ENCODE results near the gene ADGB.

ADGB gene

DNA sequence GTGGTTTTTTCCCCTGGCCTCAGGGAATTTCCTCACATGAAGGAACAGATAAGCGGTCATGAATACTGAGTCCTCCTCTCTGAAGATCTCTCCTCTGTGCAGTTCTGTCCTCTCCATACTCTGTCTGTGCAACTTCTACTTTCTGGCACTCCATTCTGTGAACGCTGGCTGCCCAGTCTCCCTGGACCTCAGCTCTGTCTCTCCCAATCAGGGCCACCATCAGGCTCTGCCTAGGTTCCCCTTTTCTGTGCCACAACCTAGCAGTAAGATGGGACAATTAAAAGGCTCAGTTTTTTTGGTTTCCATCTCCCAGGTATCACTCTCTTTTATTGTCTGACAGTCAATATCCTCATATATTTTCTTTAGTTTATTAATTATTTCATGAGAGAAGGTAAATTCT lies 4.8 kb upstream of the ADGB start:
- TF ChIP-seq ZFX (IDR thresholded peaks at IDR 0.05; ENCODE audit: borderline replicate concordance), result no peak
- TF ChIP-seq, protein P1, sequence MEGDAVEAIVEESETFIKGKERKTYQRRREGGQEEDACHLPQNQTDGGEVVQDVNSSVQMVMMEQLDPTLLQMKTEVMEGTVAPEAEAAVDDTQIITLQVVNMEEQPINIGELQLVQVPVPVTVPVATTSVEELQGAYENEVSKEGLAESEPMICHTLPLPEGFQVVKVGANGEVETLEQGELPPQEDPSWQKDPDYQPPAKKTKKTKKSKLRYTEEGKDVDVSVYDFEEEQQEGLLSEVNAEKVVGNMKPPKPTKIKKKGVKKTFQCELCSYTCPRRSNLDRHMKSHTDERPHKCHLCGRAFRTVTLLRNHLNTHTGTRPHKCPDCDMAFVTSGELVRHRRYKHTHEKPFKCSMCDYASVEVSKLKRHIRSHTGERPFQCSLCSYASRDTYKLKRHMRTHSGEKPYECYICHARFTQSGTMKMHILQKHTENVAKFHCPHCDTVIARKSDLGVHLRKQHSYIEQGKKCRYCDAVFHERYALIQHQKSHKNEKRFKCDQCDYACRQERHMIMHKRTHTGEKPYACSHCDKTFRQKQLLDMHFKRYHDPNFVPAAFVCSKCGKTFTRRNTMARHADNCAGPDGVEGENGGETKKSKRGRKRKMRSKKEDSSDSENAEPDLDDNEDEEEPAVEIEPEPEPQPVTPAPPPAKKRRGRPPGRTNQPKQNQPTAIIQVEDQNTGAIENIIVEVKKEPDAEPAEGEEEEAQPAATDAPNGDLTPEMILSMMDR (IDR thresholded peaks at IDR 0.05), result no peak
- no peak overlapping the region for H3K27ac ChIP-seq

DNA sequence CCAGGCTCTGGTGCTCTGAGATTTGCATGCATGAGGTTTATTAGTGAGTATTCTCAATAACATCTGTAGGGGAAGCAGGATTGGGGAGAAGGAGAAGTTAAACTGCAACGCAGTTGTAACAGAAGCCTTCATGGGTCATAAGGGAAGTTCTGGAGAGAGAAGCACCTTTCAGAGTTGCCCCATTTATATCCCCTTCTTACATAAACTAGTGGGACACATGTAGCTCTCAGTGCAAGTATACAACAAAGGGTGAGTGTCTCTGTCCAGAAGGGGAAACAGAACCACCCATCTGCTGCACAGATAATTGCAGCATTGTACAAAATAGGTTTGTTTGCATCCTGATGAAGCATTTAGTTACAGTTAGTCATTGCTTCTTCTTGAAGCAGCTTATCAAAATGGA lies 4.3 kb upstream of the ADGB start:
- TF ChIP-seq, protein P1 (IDR thresholded peaks at IDR 0.05), result no peak
- no peak for TF ChIP-seq ZFX (IDR thresholded peaks at IDR 0.05; ENCODE audit: borderline replicate concordance)

DNA sequence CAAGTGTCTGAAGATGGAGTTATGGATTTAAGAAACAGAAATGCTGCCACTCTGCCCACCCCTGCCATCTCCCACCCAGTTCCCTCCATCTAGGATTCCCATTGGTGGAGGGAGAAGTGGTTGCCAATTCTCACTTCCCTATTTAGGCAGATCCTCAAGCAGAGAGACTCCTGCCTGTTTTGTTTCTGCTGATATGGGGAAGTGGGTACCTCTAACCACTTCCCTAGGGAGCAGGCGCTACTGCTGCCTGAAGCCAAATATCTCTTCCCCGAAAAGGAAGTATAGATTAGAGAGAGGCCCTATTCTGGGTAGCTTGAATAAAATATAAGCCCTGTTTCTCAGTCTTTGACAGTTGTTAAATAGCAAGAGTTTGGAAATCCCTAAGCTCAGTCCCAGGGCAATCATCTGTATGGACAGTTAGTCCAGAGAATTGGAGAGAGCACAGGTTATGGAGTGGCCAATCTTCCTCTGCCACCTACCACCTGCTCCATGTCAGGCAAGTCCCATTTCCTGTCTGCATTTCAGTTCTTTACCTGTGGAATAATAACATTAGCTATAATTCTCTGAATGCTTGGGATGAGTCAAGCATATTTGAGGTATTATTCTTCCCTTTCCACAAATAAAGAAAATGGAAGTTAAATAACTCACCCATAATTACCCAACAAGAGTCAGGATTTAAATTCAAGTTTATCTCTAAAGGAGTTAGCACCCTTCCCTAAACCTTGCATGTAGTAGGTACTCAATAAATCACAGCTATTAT lies 2.6 kb upstream of the ADGB start:
- no peak for TF ChIP-seq ZFX (IDR thresholded peaks at IDR 0.05; ENCODE audit: borderline replicate concordance)
- TF ChIP-seq, protein P1 (IDR thresholded peaks at IDR 0.05), result no peak
- H3K27ac ChIP-seq, result no peak overlapping the region

More for the DNA sequence above, 4.3 kb upstream of the ADGB start:
- no peak overlapping the region for H3K27ac ChIP-seq

DNA sequence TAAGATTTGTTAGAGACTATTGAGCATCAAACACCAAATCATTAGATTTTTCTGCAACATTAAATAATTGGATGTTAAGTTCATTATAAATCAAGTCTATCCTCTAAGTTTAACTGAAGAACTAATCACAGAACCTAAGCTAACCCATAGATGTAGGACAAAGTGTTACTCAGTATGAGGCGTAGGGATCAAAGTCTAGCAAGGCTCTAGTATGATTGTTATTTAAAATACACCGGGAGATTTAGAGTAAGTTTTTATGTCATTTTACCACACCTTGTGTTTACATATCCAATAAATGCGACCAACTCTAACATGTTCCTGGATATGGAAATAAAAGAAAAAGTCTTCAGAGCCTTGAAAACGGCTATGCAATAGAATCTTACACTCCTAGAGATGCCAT lies 2.6 kb downstream of the ADGB start:
- TF ChIP-seq, protein P1 (IDR thresholded peaks at IDR 0.05), result no peak
- TF ChIP-seq ZFX (IDR thresholded peaks at IDR 0.05; ENCODE audit: borderline replicate concordance), result no peak
- no peak overlapping the region for H3K27ac ChIP-seq

DNA sequence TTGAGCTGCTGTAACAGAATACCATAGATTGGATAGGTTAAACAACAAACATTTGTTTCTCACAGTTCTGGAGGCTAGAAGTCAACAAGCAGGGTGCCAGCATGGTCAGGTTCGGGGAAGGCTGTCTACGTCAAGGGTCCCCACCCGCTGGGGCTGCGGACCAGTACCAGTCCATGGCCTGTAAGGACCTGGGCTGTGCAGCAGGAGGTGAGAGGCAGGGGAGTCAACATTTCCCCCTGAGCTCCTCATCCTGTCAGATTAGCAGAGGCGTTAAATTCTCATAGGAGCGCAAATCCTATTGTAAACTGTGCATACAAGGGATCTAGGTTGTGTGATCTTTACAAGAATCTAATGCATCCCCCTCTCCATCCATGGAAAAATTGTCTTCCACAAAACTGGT lies 3.8 kb downstream of the ADGB start:
- H3K27ac ChIP-seq, result no peak overlapping the region
- no peak for TF ChIP-seq ZFX (IDR thresholded peaks at IDR 0.05; ENCODE audit: borderline replicate concordance)
- TF ChIP-seq, protein P1 (IDR thresholded peaks at IDR 0.05), result no peak

DNA sequence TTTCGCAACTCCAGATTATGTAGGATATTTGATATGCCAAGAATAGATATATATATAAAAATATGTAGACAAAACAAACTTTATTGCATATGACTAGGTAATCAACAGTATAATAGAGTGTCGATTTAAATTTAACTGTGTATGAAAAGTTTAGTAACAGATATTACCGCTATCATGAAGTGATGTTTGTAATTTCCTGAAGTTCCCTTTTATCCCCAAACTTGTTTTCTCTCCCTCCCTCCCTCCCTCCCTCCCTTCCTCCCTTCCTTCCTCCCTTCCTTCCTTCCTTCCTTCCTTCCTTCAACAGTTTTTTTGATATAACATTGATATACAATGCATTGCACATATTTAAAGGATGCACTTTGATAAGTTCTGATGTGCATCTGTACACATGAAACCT lies 15.2 kb downstream of the ADGB start:
- H3K27ac ChIP-seq, result no peak overlapping the region
- TF ChIP-seq, protein P1 (IDR thresholded peaks at IDR 0.05), result no peak
- no peak for TF ChIP-seq ZFX (IDR thresholded peaks at IDR 0.05; ENCODE audit: borderline replicate concordance)

DNA sequence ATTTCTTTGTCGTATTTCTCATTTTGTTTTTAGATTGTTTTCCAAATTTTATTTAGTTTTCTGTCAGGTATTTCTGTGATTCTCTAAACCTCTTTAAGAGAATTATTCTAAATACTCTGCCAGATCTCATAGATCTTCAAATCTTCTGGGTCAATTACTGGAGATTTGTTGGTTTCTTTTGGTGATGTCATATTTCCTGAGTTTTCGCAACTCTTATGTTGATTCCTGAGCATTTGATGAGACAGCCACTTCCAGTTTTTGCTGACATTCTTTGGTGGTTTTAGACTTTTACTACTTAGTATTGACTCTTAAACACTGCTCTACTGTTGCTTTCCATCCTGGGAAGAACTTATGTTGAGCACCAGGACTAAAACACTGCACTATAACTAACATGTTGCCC lies 21.9 kb downstream of the ADGB start:
- no peak overlapping the region for H3K27ac ChIP-seq
- TF ChIP-seq, protein P1 (IDR thresholded peaks at IDR 0.05), result no peak
- no peak for TF ChIP-seq ZFX (IDR thresholded peaks at IDR 0.05; ENCODE audit: borderline replicate concordance)
